ENCODE results near the gene GRIK3.
A peak's percentile ranks its signal among the peaks of the same experiment; 100 is the strongest.

Gene GRIK3

DNA sequence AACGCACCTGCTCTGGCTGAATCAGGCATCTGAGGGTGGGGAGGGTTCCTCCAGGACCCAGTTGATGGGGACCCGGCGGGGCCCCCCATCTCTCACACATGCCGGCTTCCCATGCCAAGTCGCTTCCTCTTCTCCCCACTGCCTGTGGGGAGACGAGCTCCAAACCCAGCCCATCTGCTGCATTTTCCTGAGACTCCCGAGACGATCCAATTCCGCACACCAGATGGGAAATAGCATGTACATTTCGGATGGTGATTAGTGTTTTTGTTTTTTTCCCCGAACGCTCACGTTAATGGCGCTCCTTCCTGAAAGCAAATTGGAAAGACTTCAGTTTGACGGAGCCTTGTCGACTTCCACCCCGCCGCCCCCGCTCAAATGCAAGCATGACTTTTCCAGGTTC is 13.2 kb upstream of the GRIK3 start:
- TF ChIP-seq, protein P1, sequence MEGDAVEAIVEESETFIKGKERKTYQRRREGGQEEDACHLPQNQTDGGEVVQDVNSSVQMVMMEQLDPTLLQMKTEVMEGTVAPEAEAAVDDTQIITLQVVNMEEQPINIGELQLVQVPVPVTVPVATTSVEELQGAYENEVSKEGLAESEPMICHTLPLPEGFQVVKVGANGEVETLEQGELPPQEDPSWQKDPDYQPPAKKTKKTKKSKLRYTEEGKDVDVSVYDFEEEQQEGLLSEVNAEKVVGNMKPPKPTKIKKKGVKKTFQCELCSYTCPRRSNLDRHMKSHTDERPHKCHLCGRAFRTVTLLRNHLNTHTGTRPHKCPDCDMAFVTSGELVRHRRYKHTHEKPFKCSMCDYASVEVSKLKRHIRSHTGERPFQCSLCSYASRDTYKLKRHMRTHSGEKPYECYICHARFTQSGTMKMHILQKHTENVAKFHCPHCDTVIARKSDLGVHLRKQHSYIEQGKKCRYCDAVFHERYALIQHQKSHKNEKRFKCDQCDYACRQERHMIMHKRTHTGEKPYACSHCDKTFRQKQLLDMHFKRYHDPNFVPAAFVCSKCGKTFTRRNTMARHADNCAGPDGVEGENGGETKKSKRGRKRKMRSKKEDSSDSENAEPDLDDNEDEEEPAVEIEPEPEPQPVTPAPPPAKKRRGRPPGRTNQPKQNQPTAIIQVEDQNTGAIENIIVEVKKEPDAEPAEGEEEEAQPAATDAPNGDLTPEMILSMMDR (conservative IDR thresholded peaks at IDR 0.05; ENCODE audit: low read depth, low read length), result no peak
- DNase-seq (ENCODE audit: low read depth), result no peak
- no peak overlapping the region for H3K4me3 ChIP-seq (ENCODE audit: low read depth, low read length)

GRCh38 chr1:37043101-37043500 is 8.8 kb upstream of the GRIK3 start:
- TF ChIP-seq, protein P1 (conservative IDR thresholded peaks at IDR 0.05; ENCODE audit: low read depth, low read length), result no peak
- no peak for DNase-seq (ENCODE audit: low read depth)
- H3K4me3 ChIP-seq (ENCODE audit: low read depth, low read length), result no peak overlapping the region

DNA sequence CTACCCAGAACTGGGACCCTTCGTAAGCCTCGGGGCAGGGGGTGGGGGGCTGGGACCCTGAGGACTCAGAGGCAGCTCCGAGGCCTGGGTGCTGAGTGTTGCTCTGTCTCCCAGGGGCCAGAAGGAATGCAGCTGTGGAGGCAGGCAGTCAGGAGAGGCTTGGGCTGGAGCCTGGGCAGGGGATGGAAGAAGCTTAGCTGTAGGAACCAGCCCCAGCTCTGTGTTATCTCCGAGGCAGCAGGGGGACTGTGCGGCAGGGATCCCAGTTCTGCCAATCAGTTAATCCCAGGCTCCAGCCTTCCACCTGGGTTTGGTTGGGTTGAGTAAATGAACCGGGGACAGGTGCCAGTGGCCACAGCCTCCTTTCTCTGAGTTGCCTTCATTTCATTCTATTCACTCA is 8.2 kb upstream of the GRIK3 start:
- no peak overlapping the region for H3K4me3 ChIP-seq (ENCODE audit: low read depth, low read length)
- TF ChIP-seq, protein P1 (conservative IDR thresholded peaks at IDR 0.05; ENCODE audit: low read depth, low read length), result no peak
- no peak for DNase-seq (ENCODE audit: low read depth)

DNA sequence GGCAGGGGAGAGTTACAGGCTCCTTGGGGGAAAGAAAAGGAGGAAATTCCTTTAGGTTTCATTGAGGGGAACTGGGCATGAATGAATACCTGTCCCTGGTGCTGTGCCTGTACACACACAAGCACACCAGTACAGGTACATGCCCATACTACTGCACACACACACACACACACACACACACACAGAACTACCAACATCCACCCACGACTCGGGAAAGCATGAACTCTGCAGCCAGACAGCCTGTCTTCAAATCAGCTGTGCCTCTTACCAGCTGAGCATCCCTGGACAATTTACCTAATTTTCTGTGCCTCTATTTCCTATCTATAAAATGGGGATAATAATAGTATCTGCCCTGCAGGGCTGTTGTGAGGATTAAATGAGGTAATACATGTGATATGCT is 7.2 kb upstream of the GRIK3 start:
- no peak for DNase-seq (ENCODE audit: low read depth)
- H3K4me3 ChIP-seq (ENCODE audit: low read depth, low read length), result no peak overlapping the region
- TF ChIP-seq, protein P1 (conservative IDR thresholded peaks at IDR 0.05; ENCODE audit: low read depth, low read length), result no peak

DNA sequence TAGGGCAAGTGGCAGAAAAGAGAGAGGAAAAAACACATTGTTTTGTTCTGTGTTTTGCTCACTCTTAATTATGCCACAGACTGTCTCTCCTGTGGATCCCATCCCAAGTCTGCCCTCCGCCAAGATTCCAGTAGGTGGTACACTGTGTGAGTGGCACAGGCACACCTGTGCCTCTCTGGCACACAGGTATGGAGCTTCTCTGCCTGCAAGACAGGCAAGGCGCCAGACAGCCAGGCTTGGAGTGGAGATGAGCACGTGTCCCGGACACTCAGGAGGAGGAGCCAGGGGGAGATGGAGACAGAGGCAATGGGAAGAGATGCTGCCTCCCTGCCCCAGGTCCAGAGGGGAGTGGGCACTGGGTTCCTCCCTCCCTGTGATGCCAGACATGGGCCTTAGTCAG is 6.5 kb upstream of the GRIK3 start:
- no peak for DNase-seq (ENCODE audit: low read depth)
- TF ChIP-seq, protein P1 (conservative IDR thresholded peaks at IDR 0.05; ENCODE audit: low read depth, low read length), result no peak
- no peak overlapping the region for H3K4me3 ChIP-seq (ENCODE audit: low read depth, low read length)

DNA sequence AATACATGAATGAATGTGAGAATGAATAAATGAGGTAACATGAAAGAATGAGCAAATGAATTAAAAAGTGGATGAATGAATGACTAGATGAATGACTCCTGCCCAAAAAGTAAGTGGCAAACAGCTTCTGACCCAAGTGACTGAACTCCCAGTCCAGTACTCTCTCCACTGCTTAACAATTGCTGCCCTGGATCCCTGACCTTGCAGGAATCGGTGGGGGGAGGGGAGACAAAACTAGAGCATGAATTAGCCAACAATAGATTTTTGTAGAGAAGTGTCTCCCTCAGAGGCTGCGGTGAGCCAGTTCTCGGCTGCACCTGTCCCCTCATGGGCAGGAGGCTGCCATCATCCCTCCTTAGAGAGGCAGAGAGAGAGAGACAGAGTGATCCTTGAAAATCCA is 5.9 kb upstream of the GRIK3 start:
- TF ChIP-seq, protein P1 (conservative IDR thresholded peaks at IDR 0.05; ENCODE audit: low read depth, low read length), result no peak
- H3K4me3 ChIP-seq (ENCODE audit: low read depth, low read length), result no peak overlapping the region
- DNase-seq (ENCODE audit: low read depth), result no peak

- TF ChIP-seq, protein P1 (conservative IDR thresholded peaks at IDR 0.05; ENCODE audit: low read depth, low read length), result no peak
- DNase-seq (ENCODE audit: low read depth), result peak; percentile 1
- H3K4me3 ChIP-seq (ENCODE audit: low read depth, low read length), result no peak overlapping the region
Measured at GRCh38 chr1:37038227-37039093, 4.1 kb upstream of the GRIK3 start.

Data from choroid plexus epithelial cell (primary cell).